GM10248 (cell line): ENCODE measurements around the gene GSX2.

ENCODE experiments used
- CTCF ChIA-PET: fragments of 300-600 bp; sonication (Branson Sonifier 250); formaldehyde crosslinking; extraction: SDS; loops from one replicate; lab custom pipeline; 2021; ENCODE audit warnings: antibody characterized with exemption; lab: Yijun Ruan, JAX
- POLR2A ChIA-PET: fragments of 350-650 bp; sonication (Branson Sonifier 250); formaldehyde crosslinking; extraction: SDS; loops from one replicate; lab custom pipeline; 2020; ENCODE audit warnings: antibody characterized with exemption; lab: Yijun Ruan, JAX
- DNase-seq: peaks from one replicate; pipeline ENCODE4 v3.0.0; 2012; ENCODE audit errors: extremely low spot score
- TF ChIP-seq, protein P1 (sequence below): IDR thresholded peaks from 2 replicates; pipeline ENCODE4 v1.5.1; 2012; ENCODE audit warnings: mild to moderate bottlenecking, low read depth; ENCODE audit errors: extremely low read depth, missing control alignments, control extremely low read depth

The GSX2 gene

GRCh38 chr4:54073271-54073880, 26.6 kb upstream of the GSX2 start:
- CTCF ChIA-PET = interaction anchor here (1.1 to 1.2 kb wide), 2 partner anchors 12 to 14 kb away, joined by 3 to 4 read pairs; no protein-coding TSS in a partner anchor
- POLR2A ChIA-PET = no interaction called here
- no peak for DNase-seq
- TF ChIP-seq, protein P1, sequence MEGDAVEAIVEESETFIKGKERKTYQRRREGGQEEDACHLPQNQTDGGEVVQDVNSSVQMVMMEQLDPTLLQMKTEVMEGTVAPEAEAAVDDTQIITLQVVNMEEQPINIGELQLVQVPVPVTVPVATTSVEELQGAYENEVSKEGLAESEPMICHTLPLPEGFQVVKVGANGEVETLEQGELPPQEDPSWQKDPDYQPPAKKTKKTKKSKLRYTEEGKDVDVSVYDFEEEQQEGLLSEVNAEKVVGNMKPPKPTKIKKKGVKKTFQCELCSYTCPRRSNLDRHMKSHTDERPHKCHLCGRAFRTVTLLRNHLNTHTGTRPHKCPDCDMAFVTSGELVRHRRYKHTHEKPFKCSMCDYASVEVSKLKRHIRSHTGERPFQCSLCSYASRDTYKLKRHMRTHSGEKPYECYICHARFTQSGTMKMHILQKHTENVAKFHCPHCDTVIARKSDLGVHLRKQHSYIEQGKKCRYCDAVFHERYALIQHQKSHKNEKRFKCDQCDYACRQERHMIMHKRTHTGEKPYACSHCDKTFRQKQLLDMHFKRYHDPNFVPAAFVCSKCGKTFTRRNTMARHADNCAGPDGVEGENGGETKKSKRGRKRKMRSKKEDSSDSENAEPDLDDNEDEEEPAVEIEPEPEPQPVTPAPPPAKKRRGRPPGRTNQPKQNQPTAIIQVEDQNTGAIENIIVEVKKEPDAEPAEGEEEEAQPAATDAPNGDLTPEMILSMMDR = no peak

GRCh38 chr4:54074381-54074780, 25.6 kb upstream of the GSX2 start:
- POLR2A ChIA-PET = no interaction called here
- DNase-seq = no peak
- TF ChIP-seq, protein P1 = no peak
- CTCF ChIA-PET = interaction anchor here (1.6 kb wide), 1 partner anchor 11 kb away, joined by 3 read pairs; no protein-coding TSS in a partner anchor

DNA sequence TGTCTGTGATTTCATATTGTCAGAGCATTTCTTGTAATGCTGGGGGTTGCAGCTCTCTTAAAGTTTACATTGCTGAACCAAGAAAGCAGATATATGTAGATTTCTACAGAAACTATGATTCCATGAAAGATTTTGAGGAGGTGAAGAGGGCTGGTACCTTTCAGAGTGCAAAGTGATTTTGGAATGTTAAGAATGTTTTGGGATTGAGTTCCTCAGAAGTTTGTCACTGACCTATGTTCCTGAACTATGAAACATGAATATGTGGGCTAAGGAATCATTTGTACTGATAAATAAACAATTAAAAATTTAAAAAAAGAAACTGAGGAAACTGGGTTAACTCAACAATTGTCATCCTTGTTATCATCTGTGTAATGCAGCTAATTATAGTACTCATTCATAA, 23.3 kb upstream of the GSX2 start:
- TF ChIP-seq, protein P1 = no peak
- no peak for DNase-seq
- CTCF ChIA-PET = no interaction called here
- POLR2A ChIA-PET = no interaction called here

- TF ChIP-seq, protein P1 = no peak
- POLR2A ChIA-PET = no interaction called here
- CTCF ChIA-PET = no interaction called here
- no peak for DNase-seq
Observed at GRCh38 chr4:54077812-54078211, 22.2 kb upstream of the GSX2 start.

DNA sequence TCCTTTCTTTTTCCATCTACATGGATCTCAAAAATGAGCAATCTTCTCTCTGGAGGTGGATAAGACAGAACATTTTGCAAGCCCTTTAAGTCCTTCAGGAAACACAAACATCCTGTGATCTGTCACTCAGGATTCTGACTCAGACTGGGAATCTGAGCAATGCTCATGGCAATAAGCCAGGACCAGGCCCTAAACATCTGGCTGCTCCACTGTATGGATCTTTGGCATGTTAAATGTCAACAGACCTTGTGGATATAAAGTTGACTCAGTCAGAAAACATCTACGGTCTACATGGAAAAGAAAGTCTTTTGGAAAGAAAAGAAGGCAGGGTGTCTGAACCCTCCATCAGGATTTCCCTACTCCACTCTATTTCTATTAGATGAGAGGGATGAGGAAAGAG, 17.8 kb upstream of the GSX2 start:
- POLR2A ChIA-PET = no interaction called here
- CTCF ChIA-PET = no interaction called here
- DNase-seq = no peak
- TF ChIP-seq, protein P1 = no peak

DNA sequence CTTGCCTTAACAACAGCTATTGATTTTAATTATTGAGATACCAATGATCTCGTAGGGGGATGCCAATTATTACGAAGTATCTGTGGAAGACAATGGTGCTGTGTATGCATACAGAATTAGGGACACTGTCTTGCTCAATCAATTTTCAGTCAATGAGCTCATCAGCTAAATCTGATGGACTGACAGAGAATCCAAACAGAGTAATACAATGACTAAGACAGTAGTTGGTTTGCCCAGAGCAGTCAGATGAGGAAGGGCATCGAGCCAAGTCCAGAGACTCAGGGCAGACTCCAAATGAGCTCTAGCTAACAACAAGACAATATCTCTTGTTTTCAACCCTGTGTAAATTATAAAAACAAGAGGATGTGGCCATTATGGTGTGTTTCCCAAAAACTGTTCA, 14.7 kb upstream of the GSX2 start:
- TF ChIP-seq, protein P1 = no peak
- POLR2A ChIA-PET = no interaction called here
- CTCF ChIA-PET = interaction anchor here (0.7 to 1.8 kb wide), 5 partner anchors 10 to 890 kb away, joined by 3 to 6 read pairs (median 3); no protein-coding TSS in a partner anchor
- DNase-seq = no peak

- no peak for DNase-seq
- POLR2A ChIA-PET = no interaction called here
- CTCF ChIA-PET = interaction anchor here (1.1 to 1.5 kb wide), 2 partner anchors 19 to 129 kb away, joined by 3 read pairs; no protein-coding TSS in a partner anchor
- TF ChIP-seq, protein P1 = no peak
Observed at GRCh38 chr4:54089875-54090274, 10.1 kb upstream of the GSX2 start.
